HG03139 (cell line): ENCODE measurements around the gene GPATCH1.

Experiments
- ATAC-seq: cut with Tn5 transposase; IDR thresholded peaks from one replicate; pipeline ENCODE4 v1.9.1; 2021; ENCODE audit not compliant: unreplicated experiment

Gene GPATCH1

DNA sequence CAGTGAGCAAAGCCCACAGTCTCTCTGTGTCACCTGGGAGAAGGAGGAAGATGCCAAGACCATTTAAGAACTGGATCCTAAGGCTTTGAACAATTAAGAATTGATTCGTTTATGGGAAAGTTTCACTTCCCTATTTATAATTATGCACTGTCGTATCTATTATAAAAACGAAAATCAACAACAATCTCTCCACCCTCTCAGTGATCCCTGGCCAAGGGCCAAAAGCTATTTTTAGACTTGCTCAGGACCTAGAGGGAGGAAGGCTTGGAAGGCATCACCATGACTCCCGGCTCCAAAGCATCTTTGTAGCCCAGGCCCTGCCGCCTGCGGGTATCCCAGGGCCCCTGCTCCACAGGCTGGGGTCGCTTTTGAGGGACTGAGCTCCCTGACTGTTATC is 17.6 kb upstream of the GPATCH1 start:
- ATAC-seq: no peak

DNA sequence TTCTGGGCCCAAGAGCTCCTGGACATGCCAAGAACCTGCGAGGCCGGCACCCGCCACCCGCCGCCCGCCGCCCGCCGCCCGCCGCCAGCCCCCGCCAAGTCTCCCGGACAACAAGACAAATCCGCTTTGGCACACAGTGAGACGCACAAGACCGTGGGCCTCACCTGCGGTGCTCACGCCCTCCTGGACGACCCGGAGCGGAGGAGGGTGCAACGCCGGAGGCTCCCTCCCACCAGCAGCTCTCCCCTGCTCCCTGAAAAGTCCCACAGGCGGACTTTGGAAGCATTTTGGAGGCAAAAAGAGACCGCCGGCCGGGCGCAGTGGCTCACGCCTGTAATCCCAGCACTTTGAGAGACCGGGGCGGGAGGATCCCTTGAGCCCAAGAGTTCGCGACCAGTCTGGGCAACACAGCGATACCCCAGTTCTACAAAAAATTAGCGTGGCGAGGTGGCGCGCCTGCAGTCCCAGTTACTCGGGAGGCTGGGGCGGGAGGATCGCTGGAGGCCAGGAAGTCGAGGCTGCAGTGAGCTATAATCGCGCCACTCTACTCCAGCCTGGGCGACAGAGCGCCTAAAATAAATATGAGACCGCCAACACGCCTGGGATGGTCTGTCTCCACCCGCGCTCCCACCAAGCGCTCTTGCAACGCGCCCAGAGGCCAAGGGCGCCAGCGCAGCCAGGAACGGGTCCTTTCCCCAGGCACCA is 17.1 kb upstream of the GPATCH1 start:
- no peak for ATAC-seq

DNA sequence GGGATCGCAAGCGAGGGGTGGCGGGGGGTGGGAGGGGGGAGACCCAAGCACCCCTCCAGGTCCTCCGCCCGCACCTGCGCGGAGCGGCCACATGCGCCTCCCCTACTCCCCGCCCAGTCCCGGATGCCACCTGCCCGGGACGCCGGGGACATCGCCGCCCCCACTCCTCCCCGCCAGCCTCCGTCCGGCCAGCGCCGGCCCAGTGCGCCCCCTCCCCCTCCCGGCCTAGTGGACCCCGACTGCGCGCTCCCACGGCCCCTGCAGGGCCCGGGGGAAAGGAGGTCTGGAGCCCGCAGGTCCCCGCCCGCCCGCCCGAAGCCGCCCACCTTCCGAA is 16.6 kb upstream of the GPATCH1 start:
- ATAC-seq: peak; percentile 28

DNA sequence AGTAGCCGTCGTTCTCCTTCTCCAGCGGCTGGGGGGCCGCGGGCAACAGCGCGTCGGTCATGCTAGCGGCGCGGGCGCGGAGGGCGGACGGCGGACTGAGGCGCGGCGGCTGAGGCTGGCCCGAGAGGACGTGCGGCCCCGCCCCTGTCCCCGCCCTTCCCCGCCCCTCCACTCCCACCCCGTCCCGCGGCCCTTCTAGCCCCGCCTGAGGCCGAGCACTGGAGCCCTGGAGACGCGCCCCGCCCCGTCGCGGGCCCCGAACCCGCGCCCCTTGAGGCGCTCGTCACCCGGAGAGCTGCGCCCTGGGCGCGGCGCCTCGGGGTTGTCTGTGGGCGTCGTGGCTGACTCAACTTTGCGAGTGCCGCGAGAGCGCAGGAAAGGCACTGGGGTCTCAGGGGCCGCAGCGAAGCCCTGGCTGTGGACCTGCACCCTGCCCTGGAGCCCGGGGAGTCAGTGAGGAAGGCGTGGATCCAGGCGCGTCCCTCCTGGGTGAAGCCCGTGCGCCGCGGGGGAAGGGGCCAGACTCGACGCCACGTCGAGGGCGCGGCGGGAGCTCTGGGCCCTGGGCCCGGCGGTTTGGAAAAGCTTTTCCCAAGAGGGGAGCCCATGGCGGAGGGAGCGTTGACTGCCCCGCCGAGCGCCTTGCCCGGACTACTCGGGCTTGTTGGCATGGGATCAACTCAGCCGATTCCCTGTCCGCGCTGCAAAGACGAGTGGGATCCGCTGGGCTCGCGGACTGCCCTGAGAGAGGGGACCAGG is 16.0 kb upstream of the GPATCH1 start, which contains the start of gene RHPN2:
RHPN2 (minus strand) TSS at position 97 of the 759 bp plus-strand sequence; CDS start at position 61, 36 bp downstream.
- ATAC-seq: peak; percentile 80

DNA sequence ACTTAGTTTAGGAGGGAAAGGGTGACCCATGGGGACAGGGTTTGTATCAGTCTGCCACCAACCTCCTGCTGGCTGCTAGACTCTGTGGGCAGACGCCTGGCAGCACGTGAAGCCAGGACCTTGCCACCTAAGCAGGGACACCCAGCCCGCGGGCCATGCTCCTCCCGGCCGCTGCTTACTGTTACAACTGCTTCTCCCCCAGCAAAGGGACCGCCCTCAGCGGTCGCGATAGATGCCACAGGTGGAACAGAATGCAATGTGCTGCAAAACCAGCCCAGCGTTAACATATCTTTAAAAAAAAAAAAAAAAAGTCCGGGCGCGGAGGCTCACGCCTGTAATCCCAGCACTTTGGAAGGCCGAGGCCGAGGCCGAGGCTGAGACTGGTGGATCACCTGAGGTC is 14.4 kb upstream of the GPATCH1 start:
- no peak for ATAC-seq

DNA sequence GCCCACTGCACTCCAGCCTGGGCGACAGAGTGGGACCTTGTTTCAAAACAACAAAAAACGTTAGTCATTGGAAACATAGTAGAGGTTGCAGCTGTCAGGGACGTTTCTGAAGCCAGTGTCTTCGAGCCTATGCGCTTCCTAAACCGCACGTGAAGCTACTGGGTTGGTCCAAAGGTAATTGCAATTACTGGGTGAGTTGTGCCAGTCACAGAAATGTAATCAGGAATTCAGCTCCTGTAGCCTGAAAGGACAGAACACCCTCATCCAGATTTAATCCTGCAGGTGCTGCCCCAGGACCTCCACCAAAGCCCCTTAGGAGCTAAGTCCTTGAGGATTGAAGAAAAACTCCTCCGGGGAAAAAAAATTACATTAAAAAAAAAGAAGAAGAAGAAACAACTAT is 13.9 kb upstream of the GPATCH1 start:
- no peak for ATAC-seq

DNA sequence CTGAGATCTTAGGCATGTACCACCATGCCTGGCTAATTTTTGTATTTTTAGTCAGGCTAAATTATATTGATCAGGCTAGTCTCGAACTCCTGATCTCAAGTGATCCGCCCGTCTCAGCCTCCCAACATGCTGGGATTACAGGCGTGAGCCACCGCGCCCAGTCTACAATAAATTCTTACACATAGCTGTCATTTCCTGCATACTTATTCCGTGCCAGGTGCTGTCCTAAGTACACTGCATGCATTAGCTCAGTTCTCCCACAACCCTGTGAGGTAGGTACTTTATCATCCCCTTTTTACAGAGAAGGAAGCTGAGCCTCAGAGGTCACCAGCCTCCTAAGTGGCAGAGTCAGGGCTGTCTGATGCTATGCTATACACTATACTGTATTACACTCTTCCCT is 9.1 kb upstream of the GPATCH1 start:
- no peak for ATAC-seq

DNA sequence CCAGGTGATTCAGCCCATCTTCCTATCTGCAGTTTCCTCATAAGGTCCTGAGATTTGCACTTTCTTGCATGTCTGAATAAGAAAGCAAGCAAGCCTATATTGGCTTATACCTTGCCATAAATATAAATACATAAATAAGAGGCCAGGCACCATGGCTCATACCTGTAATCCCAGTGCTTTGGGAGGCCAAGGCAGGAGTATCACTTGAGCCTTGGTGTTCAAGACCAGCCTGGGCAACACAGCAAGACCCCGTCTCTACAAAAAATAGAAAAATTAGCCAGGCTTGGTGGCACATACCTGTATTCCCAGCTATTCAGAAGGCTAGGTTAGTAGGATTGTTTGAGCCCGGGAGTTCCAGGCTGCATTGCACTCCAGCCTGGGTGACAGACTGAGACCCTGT is 5.5 kb upstream of the GPATCH1 start:
- ATAC-seq: no peak

DNA sequence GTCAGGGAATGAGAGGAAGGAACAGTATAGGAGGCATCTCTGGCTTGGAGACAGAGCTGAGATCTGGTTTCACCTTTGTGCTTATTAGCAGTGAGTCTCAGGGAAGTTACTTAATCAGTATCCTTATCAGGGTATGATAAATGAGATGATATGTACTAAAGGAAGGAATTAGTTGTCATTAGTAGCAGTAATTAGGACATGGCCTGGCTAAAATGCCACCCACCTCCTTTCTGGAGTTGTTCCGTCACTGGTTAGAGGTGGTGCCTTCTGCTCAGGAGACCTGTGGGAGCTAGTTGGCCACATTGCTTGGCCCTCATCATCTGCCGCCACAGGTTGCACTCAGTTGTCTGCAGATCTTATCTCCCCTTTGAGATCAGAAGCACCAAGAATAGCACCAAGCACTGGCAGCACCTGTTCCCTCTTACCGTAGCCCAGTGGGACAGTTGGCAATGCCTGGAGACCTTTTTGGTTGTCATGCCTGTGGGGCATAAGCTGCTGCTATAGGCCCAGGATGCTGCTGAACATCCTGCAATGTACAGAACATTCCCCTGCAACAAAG is 4.7 kb downstream of the GPATCH1 start:
- no peak for ATAC-seq

DNA sequence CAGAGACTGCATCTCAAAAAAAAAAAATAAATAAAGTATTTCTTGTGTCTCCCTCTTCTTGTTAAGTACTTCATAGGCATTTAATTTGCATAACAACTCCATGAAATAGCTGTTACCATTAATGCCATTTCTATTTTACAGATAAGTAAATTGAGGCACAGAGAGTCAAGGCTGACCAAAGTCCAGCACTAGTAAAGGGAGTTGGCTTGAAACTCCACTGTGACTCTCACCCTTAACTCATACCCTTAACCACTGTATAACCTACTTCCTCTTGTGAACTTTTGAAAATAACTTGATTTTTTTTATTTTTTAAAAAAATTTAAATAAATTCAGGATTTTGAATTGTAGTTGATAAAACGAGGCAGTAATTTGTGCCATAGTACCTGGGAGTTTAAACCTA is 6.0 kb downstream of the GPATCH1 start:
- no peak for ATAC-seq

DNA sequence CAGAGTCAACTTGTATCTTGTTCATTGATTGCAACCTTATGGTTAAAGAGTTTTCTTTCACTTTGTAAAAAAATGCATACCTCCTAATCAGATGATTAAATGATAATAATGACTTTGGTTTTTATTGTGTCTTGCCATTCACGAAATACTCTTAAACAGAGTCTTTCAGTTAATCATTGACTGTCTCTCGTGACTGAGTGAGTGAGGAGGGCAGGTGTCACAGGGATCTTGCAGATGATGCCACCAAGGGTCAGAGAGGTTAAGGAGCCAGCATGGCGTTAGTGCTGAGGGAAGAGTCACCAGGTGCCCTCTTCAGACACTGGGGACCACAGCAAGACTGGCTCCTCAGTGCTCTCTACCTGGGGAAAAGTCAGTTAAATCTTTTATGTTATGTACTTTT is 8.0 kb downstream of the GPATCH1 start:
- ATAC-seq: no peak

DNA sequence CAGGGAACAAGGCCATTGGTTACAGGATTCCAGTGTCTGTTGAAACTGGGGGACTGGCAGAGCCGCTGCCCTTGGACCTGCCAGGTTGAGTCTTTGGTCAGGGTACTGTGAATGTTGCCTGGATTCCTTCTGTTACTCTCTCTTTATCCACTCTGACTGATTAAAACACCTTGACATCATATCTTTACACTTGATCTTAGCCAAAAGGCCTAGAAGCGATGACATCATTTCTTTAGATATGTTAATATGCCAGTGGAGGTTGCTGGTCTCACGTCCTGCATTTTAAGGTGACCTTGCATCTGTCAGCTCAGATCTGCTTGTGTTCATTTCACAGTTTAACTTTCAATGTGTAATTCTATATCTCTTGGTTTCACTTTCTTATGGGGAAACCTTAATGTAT is 9.2 kb downstream of the GPATCH1 start:
- no peak for ATAC-seq

DNA sequence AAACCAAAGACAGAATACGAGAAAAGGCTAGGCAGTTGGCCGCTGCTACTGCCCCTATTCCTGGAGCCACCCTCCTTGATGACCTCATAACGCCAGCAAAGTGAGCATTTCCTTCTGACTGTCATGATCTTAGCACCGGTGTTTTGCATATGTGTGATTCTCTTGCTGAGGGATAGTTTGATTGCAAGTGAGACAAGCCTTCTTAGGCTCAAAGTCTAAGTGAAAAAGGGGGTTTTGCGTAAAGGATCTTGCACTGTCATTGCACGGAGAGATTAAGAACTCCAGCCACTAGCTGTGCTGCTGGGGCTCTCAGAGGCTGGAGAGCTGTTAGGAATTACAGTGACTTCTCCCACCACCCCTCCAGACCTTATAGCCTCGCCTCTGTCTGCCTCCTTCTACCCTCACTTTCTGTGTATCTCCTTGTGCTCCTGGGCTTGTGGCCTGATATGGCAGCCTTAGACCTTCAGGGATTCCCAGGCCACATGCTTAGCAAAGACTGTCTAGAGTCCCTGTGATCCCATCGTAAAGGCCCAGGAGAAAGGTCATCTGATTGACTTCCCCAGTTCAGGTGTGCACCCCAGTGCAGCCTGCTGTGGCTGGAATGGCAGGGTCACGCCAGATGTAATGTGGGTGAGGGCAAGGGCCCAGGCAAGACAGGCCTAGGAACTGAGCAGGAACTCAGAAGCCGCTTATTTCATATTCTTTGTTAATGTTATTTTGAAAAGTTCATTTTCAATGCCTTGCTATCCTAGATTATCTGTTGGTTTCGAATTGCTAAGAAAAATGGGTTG is 12.6 kb downstream of the GPATCH1 start:
- ATAC-seq: no peak

DNA sequence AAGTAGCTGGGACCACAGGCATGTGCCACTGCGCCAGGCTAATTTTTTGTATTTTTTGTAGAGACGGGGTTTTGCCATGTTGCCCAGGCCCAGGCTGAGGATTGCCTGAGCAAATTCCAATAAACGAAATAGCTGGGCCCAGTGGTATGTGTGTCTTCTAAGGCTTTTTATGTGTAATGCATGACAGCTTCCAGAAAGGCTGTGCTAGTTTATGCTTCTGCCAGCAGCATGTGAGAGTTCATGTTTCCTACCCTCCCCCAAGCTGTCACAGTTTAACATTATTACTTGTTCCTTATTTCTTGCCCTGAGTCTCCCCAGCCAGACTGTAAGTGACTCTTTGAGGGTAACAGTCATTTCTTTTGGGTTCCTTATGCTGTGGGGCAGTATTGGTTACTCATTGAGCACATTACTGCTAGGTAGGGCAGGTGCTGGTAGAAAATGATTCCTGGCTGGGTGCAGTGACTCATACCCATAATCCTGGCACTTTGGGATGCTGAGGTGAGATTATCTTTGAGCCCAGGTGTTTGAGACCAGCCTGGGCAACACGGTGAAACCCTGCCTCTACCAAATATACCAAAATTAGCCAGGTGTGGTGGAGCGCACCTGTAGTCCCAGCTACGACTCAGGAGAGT is 13.6 kb downstream of the GPATCH1 start:
- ATAC-seq: no peak

DNA sequence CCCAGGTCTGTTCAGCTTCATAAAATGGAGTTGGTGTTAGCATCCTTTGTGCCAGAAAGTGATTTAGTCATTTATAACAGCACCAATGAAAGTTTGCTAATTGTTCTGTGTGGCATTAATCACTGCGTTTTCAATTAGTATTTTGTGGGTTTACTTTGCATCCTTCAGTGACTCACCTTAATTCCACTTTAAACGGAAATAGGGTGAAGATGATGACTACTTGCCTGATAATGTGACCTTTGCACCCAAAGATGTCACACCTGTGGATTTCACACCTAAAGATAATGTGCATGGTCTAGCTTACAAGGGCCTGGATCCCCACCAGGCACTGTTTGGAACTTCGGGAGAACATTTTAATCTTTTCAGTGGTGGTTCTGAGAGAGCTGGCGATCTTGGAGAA is 15.0 kb downstream of the GPATCH1 start:
- no peak for ATAC-seq

DNA sequence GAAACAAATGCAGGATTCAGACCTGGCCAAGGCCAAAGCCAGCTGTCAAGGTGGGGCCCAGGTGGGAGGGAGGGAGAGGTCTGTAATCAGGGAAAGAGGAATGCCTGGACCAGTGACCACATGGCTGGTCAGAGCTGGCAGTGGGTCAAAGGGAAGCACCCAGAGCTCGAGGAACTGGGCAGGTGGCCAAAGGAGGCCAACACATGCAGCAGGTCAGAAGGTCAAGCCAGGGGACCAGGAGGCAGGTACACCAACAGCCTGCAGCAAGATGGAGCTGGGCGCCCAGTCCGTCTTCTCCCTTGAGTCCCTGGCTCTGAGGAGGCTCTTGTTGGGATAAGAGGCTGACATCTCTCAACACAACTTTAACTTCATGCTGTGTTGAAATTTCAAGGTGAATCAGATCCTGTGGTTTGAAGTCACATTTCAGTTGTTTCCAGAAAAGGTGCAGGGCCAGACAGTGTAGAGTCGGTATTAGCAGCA is 17.1 kb downstream of the GPATCH1 start:
- ATAC-seq: no peak

DNA sequence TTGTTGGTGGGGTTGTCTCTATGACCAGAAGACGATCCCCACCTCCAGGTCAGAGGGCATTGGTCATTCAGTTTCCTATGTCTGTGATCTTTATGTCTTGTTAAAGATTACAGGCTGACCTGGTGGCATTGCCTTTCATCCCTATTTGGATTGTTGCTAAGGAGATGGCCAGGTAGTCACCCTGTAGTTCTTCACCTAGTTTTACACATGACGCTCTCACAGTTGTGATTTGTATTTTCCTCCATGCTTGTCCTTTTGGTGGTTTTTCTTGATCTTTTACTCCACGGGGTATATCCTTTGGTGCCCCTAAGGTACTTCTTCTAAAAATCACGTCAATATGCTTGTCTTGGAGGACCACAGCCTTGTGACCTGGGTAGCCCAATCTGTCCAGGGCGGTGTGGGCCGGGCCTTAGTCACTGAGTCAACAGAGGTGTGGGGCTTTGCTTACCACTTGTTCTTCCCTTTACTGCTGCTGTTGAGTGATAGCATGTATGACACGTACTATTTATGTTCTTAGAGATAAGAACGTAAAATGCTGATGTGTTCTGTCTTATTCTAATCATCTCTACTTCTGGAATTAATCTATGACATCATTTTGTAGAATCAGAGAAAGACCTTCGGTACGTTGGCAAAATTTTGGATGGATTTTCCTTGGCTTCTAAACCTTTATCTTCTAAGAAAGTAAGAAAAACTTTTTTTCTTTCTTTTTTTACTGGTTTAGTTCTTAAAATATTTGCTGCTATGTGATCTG is 20.1 kb downstream of the GPATCH1 start:
- ATAC-seq: no peak

DNA sequence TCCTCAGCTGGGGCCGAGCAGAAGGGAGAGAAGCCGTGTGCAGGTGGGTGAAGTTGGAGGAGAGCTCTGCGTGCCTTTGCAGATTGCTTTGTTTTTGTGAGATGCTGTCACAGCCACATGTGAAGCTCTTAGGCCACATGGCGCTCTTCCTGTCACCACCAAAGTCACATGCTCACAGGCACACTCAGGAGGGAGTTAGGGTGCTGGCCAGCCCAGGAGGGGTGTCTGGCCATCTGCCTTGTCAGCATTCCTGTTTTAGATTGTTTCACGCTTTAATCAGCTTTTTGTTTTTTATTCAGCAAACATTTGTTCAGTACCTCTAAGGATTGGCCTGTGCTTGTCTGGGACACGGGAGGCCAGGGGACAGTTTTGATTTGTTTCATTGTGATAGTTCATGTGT is 21.9 kb downstream of the GPATCH1 start:
- ATAC-seq: no peak

DNA sequence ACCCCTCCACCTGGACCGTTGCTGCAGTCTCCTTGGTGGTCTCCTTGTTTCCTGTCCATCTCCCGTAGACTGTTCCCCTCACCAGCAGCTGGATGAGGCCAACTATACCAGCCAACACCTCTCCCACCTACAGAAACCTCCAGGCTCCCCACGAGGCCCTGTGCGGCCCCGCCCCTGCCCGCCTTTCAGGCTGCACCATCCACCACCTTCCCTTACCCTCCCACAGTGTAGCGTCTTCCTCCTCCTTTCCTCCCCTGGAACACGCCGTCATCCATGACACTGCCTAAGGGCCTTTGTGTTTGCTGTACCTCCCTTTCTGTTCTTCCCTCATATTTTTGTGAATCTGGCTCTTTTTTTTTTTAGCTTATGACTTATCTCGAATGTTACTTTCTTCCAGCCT is 27.2 kb downstream of the GPATCH1 start:
- no peak for ATAC-seq
